GM12878 (cell line): ENCODE measurements around the gene UBE3D. TPM values are rescaled to one million over a fixed set of nuclear protein-coding genes. Genes with fewer than 3 reads are reported as not detected.

Experiments used
- CHD4 ChIP-seq: fragments of 200-600 bp; sonication (generic); IDR thresholded peaks from 2 replicates; pipeline ENCODE4 v1.6.1; 2016; ENCODE audit warnings: mild to moderate bottlenecking
- CREB1 ChIP-seq: IDR thresholded peaks from 2 replicates; pipeline ENCODE4 v1.6.1; 2012; ENCODE audit warnings: low read depth, mild to moderate bottlenecking, inconsistent platforms
- ESRRA ChIP-seq: IDR thresholded peaks from 2 replicates; pipeline ENCODE4 v1.6.1; 2012; ENCODE audit warnings: mild to moderate bottlenecking, low read length, improper control_type of control experiment
- FOXM1 ChIP-seq: IDR thresholded peaks from 2 replicates; pipeline ENCODE4 v1.6.1; 2012; ENCODE audit warnings: low read depth, mild to moderate bottlenecking, inconsistent platforms, low read length, moderate library complexity
- IRF4 ChIP-seq: IDR thresholded peaks from 2 replicates; pipeline ENCODE4 v1.6.1; 2011; ENCODE audit warnings: low read depth, low read length
- PAX5 ChIP-seq: IDR thresholded peaks from 2 replicates; pipeline ENCODE4 v1.6.1; 2011; ENCODE audit warnings: low read depth, low read length, borderline replicate concordance
- polyA plus RNA-seq, 11 experiments: library from polyadenylated mRNA; depleted of rRNA in 4 of 11; unstranded in 6 of 11; stranded (reverse) in 5 of 11; fragments of >200 nt; fragmentation: Nextera tagmentation in 4 of 11; fragmentation: Illumina TruSeq in 1 of 11; extraction: Ambion mirVana in 4 of 11; extraction: Trizol in 1 of 11; gene quantifications; 1 replicate in 1 of 11; 2 replicates in 10 of 11; pipeline versions ENCODE4 v1.2.1 to v1.2.3, GENCODE V29; 2011 to 2016; ENCODE audit warnings: inconsistent platforms in 2 of 11, missing spikeins in 2 of 11, low read depth in 1 of 11
- total RNA-seq, 4 experiments: library from RNA; depleted of rRNA in 3 of 4; stranded (reverse); fragments of >200 nt in 3 of 4; fragmentation: Illumina TruSeq in 1 of 4; extraction: Trizol in 1 of 4; gene quantifications; 2 replicates each; pipeline versions ENCODE4 v1.2.1 to v1.2.3, GENCODE V29; 2013 to 2021
- TF ChIP-seq, protein P1 (sequence below): IDR thresholded peaks from 2 replicates; pipeline ENCODE4 v1.6.1; 2012; ENCODE audit warnings: low read depth, low read length, improper control_type of control experiment
- TF ChIP-seq, protein P2 (sequence below): IDR thresholded peaks from 2 replicates; pipeline ENCODE4 v1.6.1; 2011; ENCODE audit warnings: low read depth, mild to moderate bottlenecking, low read length, moderate library complexity, borderline replicate concordance; ENCODE audit errors: extremely low read depth
- TF ChIP-seq, protein P3 (sequence below), 3 experiments: IDR thresholded peaks in 2 of 3; conservative IDR thresholded peaks in 1 of 3; 2 replicates each; pipeline ENCODE4 v1.5.1; 2011; ENCODE audit warnings: low read depth in 3 of 3, low read length in 3 of 3, mild to moderate bottlenecking in 3 of 3, control low read depth in 2 of 3, moderate library complexity in 2 of 3, inconsistent platforms in 1 of 3, mixed read lengths in 1 of 3; ENCODE audit not compliant: control insufficient read depth in 2 of 3, insufficient read depth in 1 of 3; ENCODE audit errors: extremely low read depth in 1 of 3
- TF ChIP-seq, protein P4 (sequence below): fragments of 450-650 bp; IDR thresholded peaks from 2 replicates; pipeline ENCODE4 v1.6.1; 2017; ENCODE audit warnings: antibody characterized with exemption, mild to moderate bottlenecking, moderate library complexity
- TF ChIP-seq, protein P5 (sequence below): fragments of 450-650 bp; IDR thresholded peaks from 2 replicates; pipeline ENCODE4 v1.6.1; 2017; ENCODE audit warnings: low read depth, mild to moderate bottlenecking, moderate library complexity

The UBE3D gene
- total and polyA plus RNA-seq, 10 of the 15 experiments (the other 5 are each of a cell fraction or from before 2014, with no cell fraction given) = 4.3 to 9.0 (median 7.5) TPM

DNA sequence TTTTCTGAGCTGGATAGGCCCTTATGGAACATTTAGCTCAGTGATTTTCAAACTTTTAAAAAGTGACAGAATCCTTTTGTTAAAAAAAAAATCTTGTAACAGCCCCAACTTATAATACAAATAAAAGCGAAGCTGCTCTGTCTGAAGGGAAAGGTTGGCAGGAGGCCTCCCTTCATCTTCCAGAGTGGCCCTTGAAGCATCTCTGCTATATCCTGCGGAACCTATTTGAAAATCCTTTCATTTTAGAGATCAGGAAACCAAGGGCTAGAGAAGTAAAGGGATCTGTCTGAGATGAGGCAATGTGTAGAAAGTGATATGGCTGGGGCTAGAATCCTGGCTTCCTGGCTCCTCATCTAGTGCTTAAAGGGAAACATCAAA is 107.8 kb downstream of the UBE3D start (continued):
- TF ChIP-seq, protein P1, sequence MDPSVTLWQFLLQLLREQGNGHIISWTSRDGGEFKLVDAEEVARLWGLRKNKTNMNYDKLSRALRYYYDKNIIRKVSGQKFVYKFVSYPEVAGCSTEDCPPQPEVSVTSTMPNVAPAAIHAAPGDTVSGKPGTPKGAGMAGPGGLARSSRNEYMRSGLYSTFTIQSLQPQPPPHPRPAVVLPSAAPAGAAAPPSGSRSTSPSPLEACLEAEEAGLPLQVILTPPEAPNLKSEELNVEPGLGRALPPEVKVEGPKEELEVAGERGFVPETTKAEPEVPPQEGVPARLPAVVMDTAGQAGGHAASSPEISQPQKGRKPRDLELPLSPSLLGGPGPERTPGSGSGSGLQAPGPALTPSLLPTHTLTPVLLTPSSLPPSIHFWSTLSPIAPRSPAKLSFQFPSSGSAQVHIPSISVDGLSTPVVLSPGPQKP = no peak
- TF ChIP-seq CREB1 (no peak), PAX5 (no peak), ESRRA (no peak), IRF4 (no peak), FOXM1 (no peak), CHD4 (no peak)
- TF ChIP-seq, protein P2, sequence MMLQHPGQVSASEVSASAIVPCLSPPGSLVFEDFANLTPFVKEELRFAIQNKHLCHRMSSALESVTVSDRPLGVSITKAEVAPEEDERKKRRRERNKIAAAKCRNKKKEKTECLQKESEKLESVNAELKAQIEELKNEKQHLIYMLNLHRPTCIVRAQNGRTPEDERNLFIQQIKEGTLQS = no peak
- TF ChIP-seq, protein P3, sequence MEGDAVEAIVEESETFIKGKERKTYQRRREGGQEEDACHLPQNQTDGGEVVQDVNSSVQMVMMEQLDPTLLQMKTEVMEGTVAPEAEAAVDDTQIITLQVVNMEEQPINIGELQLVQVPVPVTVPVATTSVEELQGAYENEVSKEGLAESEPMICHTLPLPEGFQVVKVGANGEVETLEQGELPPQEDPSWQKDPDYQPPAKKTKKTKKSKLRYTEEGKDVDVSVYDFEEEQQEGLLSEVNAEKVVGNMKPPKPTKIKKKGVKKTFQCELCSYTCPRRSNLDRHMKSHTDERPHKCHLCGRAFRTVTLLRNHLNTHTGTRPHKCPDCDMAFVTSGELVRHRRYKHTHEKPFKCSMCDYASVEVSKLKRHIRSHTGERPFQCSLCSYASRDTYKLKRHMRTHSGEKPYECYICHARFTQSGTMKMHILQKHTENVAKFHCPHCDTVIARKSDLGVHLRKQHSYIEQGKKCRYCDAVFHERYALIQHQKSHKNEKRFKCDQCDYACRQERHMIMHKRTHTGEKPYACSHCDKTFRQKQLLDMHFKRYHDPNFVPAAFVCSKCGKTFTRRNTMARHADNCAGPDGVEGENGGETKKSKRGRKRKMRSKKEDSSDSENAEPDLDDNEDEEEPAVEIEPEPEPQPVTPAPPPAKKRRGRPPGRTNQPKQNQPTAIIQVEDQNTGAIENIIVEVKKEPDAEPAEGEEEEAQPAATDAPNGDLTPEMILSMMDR (IDR thresholded peaks at IDR 0.05 in 2 of 3, conservative IDR thresholded peaks at IDR 0.05 in 1 of 3; ENCODE audit: control insufficient read depth in 2 of 3, extremely low read depth in 1 of 3, insufficient read depth in 1 of 3, low read depth in 3 of 3, low read length in 3 of 3) = no peak
- TF ChIP-seq, protein P4, sequence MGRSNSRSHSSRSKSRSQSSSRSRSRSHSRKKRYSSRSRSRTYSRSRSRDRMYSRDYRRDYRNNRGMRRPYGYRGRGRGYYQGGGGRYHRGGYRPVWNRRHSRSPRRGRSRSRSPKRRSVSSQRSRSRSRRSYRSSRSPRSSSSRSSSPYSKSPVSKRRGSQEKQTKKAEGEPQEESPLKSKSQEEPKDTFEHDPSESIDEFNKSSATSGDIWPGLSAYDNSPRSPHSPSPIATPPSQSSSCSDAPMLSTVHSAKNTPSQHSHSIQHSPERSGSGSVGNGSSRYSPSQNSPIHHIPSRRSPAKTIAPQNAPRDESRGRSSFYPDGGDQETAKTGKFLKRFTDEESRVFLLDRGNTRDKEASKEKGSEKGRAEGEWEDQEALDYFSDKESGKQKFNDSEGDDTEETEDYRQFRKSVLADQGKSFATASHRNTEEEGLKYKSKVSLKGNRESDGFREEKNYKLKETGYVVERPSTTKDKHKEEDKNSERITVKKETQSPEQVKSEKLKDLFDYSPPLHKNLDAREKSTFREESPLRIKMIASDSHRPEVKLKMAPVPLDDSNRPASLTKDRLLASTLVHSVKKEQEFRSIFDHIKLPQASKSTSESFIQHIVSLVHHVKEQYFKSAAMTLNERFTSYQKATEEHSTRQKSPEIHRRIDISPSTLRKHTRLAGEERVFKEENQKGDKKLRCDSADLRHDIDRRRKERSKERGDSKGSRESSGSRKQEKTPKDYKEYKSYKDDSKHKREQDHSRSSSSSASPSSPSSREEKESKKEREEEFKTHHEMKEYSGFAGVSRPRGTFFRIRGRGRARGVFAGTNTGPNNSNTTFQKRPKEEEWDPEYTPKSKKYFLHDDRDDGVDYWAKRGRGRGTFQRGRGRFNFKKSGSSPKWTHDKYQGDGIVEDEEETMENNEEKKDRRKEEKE = no peak
- TF ChIP-seq, protein P5, sequence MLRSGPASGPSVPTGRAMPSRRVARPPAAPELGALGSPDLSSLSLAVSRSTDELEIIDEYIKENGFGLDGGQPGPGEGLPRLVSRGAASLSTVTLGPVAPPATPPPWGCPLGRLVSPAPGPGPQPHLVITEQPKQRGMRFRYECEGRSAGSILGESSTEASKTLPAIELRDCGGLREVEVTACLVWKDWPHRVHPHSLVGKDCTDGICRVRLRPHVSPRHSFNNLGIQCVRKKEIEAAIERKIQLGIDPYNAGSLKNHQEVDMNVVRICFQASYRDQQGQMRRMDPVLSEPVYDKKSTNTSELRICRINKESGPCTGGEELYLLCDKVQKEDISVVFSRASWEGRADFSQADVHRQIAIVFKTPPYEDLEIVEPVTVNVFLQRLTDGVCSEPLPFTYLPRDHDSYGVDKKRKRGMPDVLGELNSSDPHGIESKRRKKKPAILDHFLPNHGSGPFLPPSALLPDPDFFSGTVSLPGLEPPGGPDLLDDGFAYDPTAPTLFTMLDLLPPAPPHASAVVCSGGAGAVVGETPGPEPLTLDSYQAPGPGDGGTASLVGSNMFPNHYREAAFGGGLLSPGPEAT = no peak
